Fibroblast of skin of scalp (primary cell): ENCODE data around the gene ZEB1.
"Not testable (repeated sequence)": the region's sequence is repeated elsewhere in the genome, so short reads cannot be mapped to it uniquely, and the experiment has no call there.

Source experiments
- DNase-seq: peaks from one replicate; pipeline ENCODE4 v3.0.0-alpha.2; 2013

ZEB1 gene

DNA sequence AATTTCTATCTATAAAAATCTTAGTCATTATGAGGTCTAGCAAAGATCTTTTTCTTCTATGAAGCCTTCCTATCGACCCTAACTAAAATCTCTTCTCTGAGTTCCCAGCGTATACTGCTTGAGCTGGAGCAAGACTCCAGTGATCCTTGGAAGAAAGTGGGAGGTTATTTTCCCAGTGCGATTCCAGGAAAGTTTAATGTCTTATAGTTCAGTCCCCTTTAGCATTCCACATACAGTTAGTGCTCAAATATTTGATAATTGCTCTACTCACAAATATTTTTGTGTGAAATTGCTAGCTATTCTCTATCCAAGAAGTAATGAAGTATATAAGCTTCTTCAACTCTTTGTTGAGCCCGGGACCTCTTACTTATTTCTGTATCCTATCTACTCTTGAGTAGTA lies 47.7 kb downstream of the ZEB1 start:
- DNase-seq: no peak

DNA sequence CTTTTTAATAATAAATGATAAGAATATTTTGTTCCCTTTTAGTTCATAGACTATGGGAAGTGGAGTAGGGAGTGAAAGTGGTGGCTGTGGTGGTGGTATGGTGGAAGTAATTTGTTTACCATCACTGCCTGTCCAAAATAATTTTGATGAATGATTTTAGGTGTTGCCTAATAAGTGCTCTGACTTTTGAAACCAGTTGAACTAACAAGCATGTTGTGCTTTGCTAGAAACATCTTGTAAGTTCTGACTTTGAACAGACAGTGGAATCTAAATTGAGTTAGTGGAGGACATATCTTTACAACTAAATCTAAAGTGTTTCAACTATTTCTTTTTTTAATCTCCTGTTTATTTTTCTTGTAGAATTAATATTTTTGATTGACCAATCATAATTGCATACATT lies 49.7 kb downstream of the ZEB1 start:
- no peak for DNase-seq

DNA sequence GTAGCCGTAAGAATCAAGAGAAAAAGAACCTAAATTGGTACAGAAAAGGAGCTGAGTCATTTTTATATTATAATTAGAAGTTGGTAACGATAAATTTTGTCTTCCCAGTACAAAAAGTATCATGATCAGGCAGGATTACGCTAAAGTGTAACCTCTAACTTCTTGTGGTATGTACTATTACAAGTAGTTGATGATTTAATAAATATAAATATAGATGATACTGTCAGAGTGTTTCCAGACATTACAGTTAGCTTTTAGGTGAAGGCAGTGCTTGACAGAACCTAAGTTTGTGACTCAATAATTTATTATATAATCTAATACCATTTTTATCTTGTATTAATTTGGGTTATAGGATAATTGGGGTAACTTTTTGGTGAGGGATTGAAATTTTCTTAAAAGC lies 53.4 kb downstream of the ZEB1 start:
- DNase-seq: no peak

DNA sequence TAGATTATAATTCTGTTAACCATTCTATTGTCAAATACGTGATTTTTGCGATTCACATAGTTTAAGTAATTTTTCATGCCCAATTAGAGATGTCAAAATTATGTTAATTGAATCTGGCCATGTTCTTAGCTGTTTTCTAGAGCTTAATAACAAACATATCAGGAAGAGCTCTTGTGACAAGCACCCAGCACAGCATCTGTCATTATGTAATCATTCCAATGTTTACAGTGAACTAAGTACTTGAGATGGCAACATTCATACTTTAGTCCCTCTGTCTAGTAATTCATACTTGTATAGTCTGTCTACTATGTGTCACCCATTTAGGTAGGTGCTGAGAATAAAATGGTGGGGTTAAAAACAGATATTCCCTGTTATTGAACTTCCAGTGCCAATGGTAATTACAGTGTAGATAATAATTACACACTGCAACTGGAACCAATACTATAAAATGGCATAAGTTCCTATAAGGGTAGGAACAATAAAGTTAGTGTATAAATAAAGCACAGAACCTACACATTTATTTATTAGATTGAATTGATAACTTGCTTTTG lies 55.2 kb downstream of the ZEB1 start:
- peak; percentile 4 for DNase-seq

DNA sequence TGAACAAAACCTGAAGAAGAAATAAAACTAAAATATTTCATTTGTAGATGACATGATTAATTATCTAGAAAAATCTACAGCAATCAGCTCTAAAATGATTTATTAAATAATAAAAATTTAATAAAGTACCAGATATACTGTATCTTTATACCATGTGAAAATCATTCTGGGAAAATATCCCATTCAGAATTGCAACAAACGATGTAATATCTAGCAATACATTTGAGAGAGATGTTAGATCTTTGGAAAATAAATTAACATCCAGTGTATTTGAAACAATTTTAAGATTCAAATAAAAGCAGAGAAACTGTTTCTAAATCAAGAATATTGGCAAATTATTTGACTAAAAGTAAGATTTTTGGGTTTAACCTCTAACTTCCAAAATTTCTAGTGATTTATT lies 62.2 kb downstream of the ZEB1 start:
- DNase-seq: peak; percentile 17

DNA sequence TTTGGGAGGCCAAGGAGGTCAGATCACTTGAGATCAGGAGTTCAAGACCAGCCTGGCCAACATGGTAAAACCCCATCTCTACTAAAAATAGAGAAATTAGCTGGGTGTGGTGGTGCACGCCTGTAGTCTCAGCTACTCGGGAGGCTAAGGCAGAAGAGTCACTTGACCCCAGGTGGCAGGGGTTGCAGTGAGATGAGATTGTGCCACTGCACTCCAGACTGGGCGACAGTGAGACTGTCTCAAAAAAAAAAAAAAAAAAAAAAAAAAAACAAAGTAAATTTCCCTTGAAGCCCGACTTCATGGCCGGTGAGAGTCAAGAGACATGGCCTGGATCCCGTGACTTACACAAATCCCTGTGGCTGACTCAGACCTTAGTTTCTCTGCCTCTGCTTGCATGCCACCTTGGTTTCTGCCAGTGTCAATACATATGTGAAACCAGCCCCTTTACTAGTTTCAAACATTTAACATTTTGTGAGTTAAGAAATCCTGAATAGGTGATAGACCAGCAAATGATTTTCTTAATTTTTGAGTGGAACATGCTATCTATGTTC lies 62.8 kb downstream of the ZEB1 start:
- DNase-seq: peak; percentile 24

DNA sequence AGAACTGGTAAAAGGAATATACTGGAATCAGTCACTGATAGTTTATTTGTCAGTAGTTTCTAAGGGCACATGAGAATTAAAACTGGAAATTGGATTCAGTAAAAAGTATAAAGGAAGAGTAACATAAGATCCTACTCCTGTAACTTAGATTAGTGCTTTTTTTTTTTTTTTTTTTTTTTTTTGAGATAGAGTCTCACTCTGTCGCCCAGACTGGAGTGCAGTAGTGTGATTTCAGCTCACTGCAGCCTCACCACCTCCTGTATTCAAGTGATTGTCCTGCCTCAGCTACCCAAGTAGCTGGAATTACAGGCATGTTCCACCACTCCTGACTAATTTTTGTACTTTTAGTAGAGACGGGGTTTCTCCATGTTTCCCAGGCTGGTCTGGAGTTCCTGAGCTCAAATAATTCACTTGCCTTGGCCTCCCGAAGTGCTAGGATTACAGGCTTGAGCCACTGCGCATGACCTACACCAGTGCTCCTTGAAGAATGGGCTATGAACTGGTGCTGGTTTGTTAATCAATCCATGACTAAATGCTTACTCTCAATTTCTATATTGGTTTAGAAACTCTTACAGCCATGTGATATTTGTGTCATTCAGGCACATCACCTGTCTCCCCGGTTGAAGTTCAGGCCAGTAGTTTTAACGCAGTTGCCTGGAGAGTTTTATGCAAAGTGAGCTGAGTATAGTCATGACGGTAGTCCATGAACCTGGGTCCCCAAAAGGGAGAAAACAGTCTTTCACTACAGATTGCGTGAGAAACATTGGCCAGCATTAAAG lies 65.0 kb downstream of the ZEB1 start:
- no peak for DNase-seq

DNA sequence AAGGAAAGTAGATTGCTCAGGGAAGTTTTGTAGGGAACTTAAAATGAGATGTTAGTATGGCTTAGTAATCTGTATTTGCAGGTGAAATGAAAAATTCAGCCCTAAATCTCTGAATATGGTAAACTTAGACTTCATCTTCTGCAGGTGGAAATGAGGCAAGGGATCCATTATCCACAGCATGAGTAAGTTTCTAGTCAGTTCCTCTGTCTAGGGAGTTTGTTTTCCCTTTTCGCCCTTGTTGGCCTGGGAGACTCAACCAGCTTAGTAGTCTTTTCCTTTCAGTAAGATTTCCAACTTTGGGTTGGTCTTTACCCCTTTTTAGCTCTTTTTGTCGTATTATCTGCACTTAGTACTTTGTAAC lies 65.6 kb downstream of the ZEB1 start:
- no peak for DNase-seq

DNA sequence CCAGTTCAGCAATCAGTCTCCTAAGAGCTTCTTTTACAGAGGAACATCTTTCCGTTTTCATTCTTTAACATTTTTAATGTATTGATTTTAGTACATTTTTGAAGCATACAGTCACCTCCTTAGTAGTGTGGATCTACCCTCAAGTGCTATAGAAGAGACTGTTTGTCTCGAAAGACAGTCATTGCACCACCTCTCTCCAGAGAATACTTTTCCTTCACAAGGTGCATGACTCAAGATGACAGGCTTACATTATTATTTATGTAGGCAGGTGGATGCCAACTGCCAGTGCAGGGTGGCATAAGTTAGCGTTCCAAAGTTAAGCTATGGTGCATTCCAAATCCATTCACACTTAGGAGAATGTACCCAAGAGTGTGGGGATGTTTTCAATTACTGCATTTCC lies 71.8 kb downstream of the ZEB1 start:
- peak; percentile 9 for DNase-seq

DNA sequence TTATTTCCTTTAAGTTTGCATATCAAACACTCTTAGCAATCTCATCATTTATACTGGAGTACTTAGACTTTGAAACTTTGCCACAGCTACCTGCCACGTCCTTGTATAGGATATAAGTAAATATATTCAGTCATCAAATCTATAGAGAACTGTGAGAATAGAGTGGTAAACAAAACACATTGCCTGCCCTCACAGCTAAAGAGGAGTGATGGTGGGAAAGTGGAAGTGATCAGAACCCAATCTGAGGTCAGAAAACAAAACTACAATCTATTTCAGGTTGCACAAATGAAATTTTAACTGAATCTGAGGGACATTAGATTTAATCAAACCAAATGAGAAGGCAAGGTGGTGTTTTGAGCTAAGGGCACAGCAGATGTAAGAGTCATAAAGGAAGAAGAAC lies 74.8 kb downstream of the ZEB1 start:
- DNase-seq: no peak

DNA sequence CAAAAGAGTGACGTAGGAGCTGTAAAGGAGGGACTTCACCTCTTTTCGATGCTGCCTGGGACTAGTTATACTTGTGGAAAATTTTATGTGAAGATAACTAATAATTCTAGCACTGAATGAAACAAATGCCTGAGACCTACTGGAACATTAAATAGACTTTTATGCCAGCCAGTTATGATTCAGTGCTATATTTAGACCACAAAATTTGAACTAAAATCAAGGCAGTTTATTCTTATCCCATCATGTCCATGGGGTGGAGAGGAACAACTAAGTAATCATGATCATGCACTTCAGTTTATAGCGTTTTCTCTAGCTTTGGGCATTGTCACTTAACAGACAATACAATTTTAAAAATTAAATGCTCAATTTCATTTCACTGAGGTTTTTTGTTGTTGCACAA lies 76.7 kb downstream of the ZEB1 start:
- no peak for DNase-seq

DNA sequence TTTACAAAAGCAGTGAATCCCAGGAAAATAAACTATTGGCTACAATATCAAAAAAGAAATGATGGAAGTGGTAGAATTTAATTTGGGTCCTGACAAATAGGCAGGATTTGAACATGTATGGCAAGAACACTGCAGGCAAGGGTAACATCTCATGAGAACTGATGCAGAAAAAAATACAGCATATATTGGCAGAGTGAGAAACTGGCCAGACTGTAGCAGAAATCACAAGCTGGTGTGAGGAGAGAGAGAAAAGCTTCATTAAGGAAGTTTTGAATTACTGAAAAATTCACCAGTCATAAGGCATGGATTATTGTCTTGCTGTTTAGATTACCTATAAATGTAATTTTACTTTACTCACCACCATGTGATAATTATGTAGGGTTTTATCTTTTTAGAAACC lies 77.4 kb downstream of the ZEB1 start:
- no peak for DNase-seq

DNA sequence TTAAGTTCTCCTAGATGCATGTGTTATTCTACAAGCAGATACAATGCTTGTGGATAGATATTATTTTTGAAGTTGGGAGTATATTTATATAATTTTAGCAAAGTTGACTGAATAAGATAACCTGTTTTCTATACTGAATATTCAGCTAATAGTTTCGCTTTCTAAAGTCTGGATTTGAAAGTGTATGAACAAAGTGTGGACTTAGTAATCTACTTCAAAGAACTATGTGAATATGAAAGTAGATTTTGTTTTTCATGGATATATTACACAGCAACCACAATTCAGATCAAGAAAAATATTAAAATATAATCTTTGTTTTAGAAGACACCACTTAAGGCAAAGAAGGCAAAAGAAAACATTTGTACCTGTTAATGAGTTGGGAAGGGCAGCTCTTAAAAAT lies 78.8 kb downstream of the ZEB1 start:
- no peak for DNase-seq

DNA sequence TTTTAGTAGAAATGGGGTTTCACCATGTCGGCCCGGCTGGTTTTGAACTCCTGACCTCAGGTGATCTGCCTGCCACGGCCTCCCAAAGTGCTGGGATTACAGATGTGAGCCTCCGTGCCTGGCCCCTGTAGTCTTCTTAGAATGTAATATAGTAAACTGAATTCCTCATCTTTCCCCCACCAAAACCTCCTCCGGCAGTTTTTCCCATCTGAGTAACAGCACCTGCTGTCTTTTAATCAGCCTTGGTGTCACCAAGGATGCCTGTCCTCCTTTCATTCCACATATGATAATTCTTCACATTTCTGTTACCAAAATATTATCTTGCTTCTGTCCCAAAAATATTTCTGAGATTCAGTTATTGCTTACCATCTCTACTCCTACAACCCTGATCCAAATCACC lies 80.2 kb downstream of the ZEB1 start:
- DNase-seq: no peak

DNA sequence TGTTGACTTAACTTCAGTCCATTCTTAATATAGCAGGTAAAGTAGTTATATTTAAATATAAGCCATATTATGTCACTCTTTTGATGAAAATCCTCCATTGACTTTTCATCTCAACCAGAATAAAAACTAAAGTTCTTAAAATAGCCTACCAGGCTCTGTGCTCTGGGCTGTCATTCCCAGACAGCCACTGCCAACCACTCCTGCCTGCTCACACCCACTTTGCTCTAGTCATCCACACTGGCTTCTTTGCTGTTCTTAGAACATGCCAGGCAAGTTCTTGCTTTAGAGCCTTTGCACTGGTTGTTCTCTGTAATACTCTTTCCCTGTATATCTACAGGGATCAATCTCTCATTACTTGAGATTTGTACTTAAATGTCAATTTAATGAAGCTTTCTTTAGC lies 80.6 kb downstream of the ZEB1 start:
- DNase-seq: peak; percentile 9

DNA sequence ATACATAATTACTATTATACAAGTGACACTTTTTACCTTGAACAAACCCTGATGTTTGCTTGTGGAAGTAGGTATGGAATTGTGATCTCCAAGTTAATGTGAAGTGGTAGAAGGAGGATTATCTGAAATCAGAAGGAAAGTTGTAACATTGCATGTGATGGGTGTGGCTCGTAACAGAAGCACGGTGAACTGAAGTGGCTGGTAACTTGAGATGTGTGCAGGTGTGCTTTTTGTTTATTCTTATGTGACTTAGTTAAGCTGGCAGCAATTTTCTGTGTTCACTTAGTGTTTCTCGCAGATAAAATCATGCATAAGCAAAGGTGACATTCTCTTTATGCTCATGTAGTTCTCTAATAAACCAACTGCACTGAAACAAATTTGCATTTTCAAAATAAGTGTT lies 82.3 kb downstream of the ZEB1 start:
- DNase-seq: no peak

DNA sequence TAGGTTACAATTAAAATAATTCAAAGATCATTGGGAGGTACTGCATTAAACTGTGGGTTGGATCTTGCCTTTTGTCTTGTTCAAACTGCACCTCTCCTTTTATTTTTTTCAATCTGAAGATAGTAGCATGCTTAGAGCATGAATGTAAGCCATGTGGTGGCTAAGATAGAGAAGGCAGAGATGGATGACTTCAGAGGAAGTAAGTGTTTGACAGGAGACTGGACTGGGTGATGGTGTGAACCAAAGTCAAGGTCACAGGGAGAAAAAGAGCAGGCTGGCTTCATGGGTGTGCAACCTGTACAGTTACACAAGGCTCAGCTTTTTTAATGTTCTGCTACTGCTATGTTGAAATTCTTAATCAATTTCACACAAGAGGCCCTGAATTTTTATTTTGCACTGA lies 85.6 kb downstream of the ZEB1 start:
- peak; percentile 17 for DNase-seq

DNA sequence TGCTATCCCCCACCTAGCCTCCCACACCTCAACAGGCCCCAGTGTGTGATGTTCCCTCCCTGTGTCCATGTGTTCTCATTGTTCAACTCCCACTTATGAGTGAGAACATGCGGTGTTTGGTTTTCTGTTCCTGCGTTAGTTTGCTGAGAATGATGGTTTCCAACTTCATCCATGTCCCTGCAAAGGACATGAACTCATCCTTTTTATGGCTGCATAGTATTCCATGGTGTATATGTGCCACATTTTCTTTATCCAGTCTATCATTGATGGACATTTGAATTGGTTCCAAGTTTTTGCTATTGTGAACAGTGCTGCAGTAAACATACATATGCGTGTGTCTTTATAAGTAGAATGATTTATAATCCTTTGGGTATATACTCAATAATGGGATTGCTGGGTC lies 86.8 kb downstream of the ZEB1 start:
- not testable (repeated sequence) for DNase-seq

DNA sequence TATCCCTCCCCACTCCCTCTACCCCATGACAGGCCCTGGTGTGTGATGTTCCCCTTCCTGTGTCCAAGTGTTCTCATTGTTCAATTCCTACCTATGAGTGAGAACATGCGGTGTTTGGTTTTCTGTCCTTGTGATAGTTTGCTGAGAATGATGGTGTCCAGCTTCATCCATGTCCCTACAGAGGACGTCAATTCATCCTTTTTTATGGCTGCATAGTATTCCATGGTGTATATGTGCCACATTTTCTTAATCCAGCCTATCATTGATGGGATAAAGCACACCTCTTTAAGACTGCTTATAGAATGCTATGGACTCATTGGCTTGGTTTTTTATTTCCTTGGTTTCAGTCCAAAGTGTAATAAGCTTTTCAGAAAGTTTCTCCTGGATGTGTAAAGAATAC lies 93.4 kb downstream of the ZEB1 start:
- not testable (repeated sequence) for DNase-seq

DNA sequence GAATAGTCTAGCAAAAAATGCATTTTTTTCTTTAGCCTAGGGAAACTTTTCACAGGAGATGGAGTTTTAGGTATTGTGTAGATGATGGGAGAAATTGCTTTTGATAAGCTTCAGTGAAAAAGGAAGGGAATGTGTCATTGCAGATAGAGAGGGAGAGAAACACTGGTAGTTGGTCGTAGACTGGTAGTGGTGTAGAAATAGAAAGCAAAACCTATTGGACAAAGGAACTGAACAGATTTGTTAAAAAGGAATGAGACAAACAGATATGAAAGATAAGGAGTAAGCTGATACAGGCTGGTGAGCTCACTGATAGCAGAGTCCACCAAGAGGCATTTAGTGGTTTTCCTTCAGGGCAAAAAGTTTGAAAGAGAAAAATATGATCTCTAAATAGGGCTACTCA lies 94.3 kb downstream of the ZEB1 start:
- DNase-seq: no peak

DNA sequence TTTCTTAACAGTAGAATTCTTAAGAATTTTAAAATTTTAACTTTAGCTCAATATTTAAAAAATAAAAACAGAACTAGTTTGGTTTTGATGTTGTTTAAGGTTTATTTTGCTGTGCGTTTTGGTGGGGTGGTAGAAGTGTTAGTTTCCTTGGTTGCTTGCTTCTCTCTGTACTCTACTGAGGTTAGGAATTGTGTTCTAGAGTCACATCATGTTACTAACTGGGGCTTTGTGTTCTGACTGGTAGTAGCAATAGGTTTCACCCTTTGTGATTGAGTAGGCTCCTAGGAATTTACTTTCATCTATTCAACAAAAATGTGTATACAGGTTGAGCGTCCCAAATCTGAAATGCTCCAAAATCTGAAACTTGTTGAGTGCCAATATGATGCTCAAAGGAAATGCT lies 99.5 kb downstream of the ZEB1 start:
- DNase-seq: no peak

DNA sequence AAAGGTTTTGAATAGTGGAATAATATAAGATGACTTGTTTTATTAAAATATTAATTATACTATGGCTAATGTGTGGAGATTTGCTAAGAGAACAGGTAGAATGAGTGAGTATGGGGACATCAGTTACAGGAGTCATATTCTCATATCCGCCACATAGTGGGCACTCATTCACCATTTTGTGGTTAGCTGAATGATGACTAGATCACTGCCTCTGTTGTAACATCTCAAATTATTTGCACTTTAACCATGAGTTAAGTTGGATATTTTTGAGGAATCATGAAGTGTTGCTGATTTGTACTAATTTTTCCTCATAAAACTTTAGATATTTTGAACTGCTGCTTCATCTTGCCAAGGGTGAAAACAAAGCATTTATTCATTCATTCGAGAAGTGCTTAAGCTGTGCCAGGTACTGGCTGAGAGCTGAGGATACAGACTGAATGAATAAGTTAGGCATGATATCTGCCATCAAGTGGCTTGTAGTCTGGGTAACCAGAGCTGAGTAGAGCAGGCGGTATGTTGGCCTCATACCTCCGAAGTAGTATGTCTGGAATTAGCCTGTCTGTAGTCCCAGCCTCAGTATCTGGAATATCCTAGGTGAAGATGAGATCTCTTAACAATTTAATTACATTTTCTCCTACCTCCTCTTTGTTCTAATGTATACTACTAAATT lies 100.5 kb downstream of the ZEB1 start:
- peak; percentile 8 for DNase-seq

DNA sequence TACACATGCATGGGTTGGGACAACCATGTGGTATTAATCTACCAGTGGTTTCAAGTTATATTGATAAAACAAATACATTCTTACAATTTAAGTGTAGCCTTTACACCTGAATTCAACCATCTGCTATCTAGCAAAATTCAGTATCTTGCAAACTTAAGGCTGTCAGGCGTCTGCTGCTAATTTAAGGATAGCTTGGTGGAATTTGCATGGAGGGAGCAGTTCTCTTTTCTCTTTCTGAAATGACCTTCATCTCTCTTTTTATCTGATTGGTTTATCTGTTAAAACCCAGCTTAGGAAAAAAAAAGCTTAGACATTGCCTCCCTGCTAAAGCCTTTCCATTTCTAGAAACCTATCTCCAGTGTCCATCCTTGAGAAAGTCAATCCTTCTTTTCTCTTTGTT lies 102.3 kb downstream of the ZEB1 start:
- DNase-seq: no peak

DNA sequence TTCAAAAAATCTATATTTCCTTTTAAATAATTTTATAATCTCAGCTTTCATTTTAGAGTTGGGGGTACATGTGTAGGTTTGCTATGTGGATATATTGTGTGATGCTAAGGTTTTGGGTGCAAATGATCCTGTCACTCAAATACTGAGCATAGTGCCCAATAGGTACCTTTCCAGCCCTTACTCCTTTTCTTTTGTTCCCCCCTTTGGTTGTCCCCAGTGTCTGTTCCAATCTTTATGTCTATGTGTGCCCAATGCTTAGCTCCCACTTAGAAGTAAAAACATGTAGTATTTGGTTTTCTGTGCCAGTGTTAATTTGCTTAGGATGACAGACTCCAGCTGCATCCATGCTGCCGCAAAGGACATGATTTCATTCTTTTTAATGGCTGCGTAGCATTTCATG lies 103.6 kb downstream of the ZEB1 start:
- no peak for DNase-seq
